ENCODE data around the gene PRKACG.

- TF ChIP-seq CTCF (IDR thresholded peaks at IDR 0.05), result no peak
- no peak for TF ChIP-seq ZFX (IDR thresholded peaks at IDR 0.05; ENCODE audit: borderline replicate concordance)
Measured at GRCh38 chr9:68991457-68991856, 22.5 kb downstream of the PRKACG start.
